ENCODE results near the gene UNC13B. TPM values are rescaled to one million over a fixed set of nuclear protein-coding genes. Genes with fewer than 3 reads are reported as not detected.

Gene UNC13B
- total and polyA plus RNA-seq, 5 donors from 2014 or later: 0.14 to 0.96 (median 0.20) TPM; not detected in 2

DNA sequence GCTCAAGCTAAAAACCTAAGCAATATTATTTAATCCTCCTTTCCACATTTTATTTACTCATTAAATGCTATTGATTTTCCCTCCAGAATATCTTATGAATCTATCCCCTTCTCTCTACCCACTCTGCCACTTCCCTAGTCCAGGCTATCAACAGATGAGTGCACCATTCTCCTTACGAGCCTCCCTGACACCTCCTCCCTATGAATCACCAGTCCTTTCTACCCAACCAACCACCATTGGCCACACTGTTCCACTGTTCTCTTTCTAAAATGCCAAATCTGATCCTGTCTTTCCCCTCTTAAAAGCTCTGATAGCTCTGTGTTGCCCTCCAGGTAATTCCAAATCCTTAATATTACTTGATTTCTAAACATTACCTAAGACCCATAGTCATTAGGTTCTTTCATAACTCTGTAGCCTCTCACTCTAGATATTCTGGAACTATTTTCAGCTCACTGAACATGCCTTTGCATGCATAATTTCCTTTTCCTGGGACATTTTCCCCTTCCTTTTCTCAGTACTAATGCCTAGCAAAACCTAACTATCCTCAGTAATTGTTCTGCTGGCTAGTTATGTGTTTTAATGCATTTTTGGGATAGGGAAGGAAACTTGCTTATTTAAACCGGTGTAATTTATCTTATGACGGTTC lies 126.3 kb downstream of the UNC13B start:
- H3K36me3 ChIP-seq (ENCODE audit: control insufficient read depth, insufficient read depth, low read length): no peaks in the 10 kb centered on the region
- DNase-seq (no peak), ATAC-seq (ENCODE audit: low read depth in 2 of 2) (no peak)
- Mint-ChIP-seq H3K4me1 (no peaks in the 10 kb centered on the region), H3K27me3 (peaks cover 32% of the 10 kb centered on the region), H3K27ac (no peak overlapping the region), H3K4me3 (no peak overlapping the region), H3K9me3 (peaks cover 0 to 2% (median 0%) of the 10 kb centered on the region in 7 donors), H3K36me3 (no peaks in the 10 kb centered on the region)
- no peak overlapping the region for H3K4me3 ChIP-seq (ENCODE audit: low read depth, low read length)
- H3K4me1 ChIP-seq (ENCODE audit: control insufficient read depth, insufficient read depth, low read length, poor library complexity, severe bottlenecking): no peaks in the 10 kb centered on the region
- no peaks in the 10 kb centered on the region for H3K9me3 ChIP-seq (ENCODE audit: control insufficient read depth in 2 of 2, low read length in 2 of 2)
- peaks cover 9% of the 10 kb centered on the region for H3K27me3 ChIP-seq (ENCODE audit: control insufficient read depth, insufficient read depth, low read length)
- H3K27ac ChIP-seq (ENCODE audit: insufficient read depth, low read length, poor library complexity, severe bottlenecking): no peak overlapping the region

DNA sequence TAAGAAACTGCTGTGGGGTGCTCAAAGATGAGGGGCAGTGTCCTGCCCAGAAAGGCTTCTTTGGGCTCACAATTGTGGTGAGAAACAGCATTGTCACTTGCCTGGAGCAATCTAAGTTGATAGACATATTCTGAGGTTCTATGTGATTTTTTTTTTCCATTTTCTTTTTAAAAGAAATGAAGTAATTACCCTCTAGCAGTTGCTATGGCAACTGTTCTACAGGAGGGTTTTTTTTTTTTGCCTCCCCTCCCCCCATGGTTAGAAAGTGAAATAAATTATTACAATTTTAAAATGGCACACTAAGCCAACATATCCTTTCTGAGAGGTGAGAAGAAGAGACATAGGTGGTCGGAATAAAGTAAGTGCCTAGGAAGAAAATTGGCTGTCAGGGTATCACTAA lies 127.0 kb downstream of the UNC13B start:
- H3K36me3 ChIP-seq (ENCODE audit: control insufficient read depth, insufficient read depth, low read length): no peaks in the 10 kb centered on the region
- ATAC-seq (ENCODE audit: low read depth in 2 of 2) (no peak), DNase-seq (no peak)
- peaks cover 9% of the 10 kb centered on the region for H3K27me3 ChIP-seq (ENCODE audit: control insufficient read depth, insufficient read depth, low read length)
- H3K4me3 ChIP-seq (ENCODE audit: low read depth, low read length): no peak overlapping the region
- H3K27ac ChIP-seq (ENCODE audit: insufficient read depth, low read length, poor library complexity, severe bottlenecking): no peak overlapping the region
- no peak overlapping the region for H3K27ac Mint-ChIP-seq
- H3K9me3 ChIP-seq (ENCODE audit: control insufficient read depth in 2 of 2, low read length in 2 of 2): no peaks in the 10 kb centered on the region
- H3K4me1 Mint-ChIP-seq: no peaks in the 10 kb centered on the region
- no peak overlapping the region for H3K4me3 Mint-ChIP-seq
- no peaks in the 10 kb centered on the region for H3K4me1 ChIP-seq (ENCODE audit: control insufficient read depth, insufficient read depth, low read length, poor library complexity, severe bottlenecking)
- H3K9me3 Mint-ChIP-seq: peaks cover 0 to 2% (median 0%) of the 10 kb centered on the region in 7 donors
- H3K36me3 Mint-ChIP-seq: no peaks in the 10 kb centered on the region
- peaks cover 30% of the 10 kb centered on the region for H3K27me3 Mint-ChIP-seq

DNA sequence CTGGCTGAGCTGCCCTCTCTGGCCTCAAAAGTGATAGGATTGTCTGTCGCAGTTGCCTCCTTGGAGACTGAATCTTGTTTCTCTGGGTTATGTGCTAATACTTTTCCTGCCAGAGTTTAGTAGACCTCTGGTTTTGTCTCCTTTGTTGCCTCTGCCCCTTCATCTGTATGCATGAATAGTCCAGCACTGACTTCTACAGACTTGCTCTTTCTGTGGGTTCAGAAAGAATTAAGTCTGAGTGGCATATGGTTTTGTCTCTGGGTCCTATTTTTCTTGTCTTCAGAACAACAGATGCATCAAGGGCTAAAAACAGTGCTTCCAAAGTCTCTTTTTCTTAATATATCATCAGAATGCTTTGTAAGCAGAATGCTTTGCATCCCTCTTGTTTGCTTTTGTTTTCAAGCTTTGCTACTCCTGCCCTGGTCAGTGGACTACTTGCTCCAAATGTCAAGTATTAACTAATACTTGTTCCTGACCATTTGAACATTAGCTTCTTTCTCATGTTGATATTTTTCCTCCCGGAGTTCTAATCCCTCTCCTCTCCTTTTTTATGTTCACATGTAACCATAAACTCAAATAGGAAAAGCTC lies 131.7 kb downstream of the UNC13B start:
- H3K9me3 Mint-ChIP-seq: no peaks in the 10 kb centered on the region
- H3K36me3 ChIP-seq (ENCODE audit: control insufficient read depth, insufficient read depth, low read length): no peaks in the 10 kb centered on the region
- peaks cover 7% of the 10 kb centered on the region for H3K27me3 ChIP-seq (ENCODE audit: control insufficient read depth, insufficient read depth, low read length)
- H3K27ac Mint-ChIP-seq: no peak overlapping the region
- ATAC-seq (ENCODE audit: low read depth in 2 of 2) (no peak), DNase-seq (no peak)
- no peaks in the 10 kb centered on the region for H3K36me3 Mint-ChIP-seq
- H3K27me3 Mint-ChIP-seq: peaks cover 20% of the 10 kb centered on the region
- no peaks in the 10 kb centered on the region for H3K9me3 ChIP-seq (ENCODE audit: control insufficient read depth in 2 of 2, low read length in 2 of 2)
- no peak overlapping the region for H3K4me3 ChIP-seq (ENCODE audit: low read depth, low read length)
- no peak overlapping the region for H3K4me3 Mint-ChIP-seq
- H3K27ac ChIP-seq (ENCODE audit: insufficient read depth, low read length, poor library complexity, severe bottlenecking): no peak overlapping the region
- no peaks in the 10 kb centered on the region for H3K4me1 ChIP-seq (ENCODE audit: control insufficient read depth, insufficient read depth, low read length, poor library complexity, severe bottlenecking)
- no peaks in the 10 kb centered on the region for H3K4me1 Mint-ChIP-seq

DNA sequence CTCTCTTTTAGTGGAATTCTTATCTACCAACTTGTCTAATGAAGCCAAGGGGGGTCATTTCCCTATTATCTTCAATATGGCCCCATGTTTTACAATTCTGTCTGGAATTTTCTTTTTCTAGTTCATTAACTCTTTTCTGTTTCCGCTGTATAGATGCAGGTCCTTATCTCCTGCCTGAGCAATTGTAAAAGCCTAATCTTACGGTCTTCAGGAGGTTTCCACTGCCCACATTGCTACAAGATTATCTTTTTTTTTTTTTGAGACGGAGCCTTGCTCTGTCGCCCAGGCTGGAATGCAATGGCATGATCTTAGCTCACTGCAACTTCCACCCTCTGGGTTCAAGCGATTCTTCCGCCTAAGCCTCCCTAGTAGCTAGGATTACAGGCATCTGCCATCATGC lies 132.3 kb downstream of the UNC13B start:
- Mint-ChIP-seq H3K4me3 (no peak overlapping the region), H3K27ac (no peak overlapping the region), H3K27me3 (peaks cover 18% of the 10 kb centered on the region), H3K9me3 (peaks cover 0 to 3% (median 0%) of the 10 kb centered on the region in 7 donors), H3K4me1 (no peaks in the 10 kb centered on the region), H3K36me3 (no peaks in the 10 kb centered on the region)
- H3K9me3 ChIP-seq (ENCODE audit: control insufficient read depth in 2 of 2, low read length in 2 of 2): no peaks in the 10 kb centered on the region
- no peaks in the 10 kb centered on the region for H3K4me1 ChIP-seq (ENCODE audit: control insufficient read depth, insufficient read depth, low read length, poor library complexity, severe bottlenecking)
- ATAC-seq (ENCODE audit: low read depth in 2 of 2) (no peak), DNase-seq (no peak)
- no peak overlapping the region for H3K27ac ChIP-seq (ENCODE audit: insufficient read depth, low read length, poor library complexity, severe bottlenecking)
- peaks cover 6% of the 10 kb centered on the region for H3K27me3 ChIP-seq (ENCODE audit: control insufficient read depth, insufficient read depth, low read length)
- no peaks in the 10 kb centered on the region for H3K36me3 ChIP-seq (ENCODE audit: control insufficient read depth, insufficient read depth, low read length)
- no peak overlapping the region for H3K4me3 ChIP-seq (ENCODE audit: low read depth, low read length)

DNA sequence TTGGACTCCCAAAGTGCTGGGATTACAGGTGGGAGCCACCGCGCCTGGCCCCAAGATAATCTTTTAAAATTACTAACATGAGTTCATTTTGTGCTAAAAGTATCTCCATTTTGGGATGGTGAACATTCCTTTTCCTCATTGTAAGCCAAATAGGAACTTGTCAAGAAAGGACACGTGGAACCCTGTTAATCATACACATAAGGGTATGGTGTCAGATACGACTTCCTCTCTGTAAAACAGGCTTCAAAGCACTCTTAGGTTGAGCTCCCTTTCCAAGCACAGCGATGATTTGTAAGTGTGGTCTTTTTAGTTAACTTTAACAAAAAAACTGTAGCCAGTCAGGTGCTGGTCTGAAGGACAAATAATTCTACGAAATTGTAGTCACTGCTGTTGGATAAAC lies 132.7 kb downstream of the UNC13B start:
- H3K9me3 Mint-ChIP-seq: peaks cover 0 to 3% (median 0%) of the 10 kb centered on the region in 7 donors
- H3K27me3 Mint-ChIP-seq: peaks cover 14% of the 10 kb centered on the region
- H3K4me3 Mint-ChIP-seq: no peak overlapping the region
- H3K4me1 Mint-ChIP-seq: no peaks in the 10 kb centered on the region
- no peaks in the 10 kb centered on the region for H3K4me1 ChIP-seq (ENCODE audit: control insufficient read depth, insufficient read depth, low read length, poor library complexity, severe bottlenecking)
- H3K27ac ChIP-seq (ENCODE audit: insufficient read depth, low read length, poor library complexity, severe bottlenecking): no peak overlapping the region
- no peak for DNase-seq
- H3K9me3 ChIP-seq (ENCODE audit: control insufficient read depth in 2 of 2, low read length in 2 of 2): no peaks in the 10 kb centered on the region
- H3K4me3 ChIP-seq (ENCODE audit: low read depth, low read length): no peak overlapping the region
- ATAC-seq (ENCODE audit: low read depth in 2 of 2): no peak
- H3K27ac Mint-ChIP-seq: no peak overlapping the region
- H3K36me3 ChIP-seq (ENCODE audit: control insufficient read depth, insufficient read depth, low read length): no peaks in the 10 kb centered on the region
- no peaks in the 10 kb centered on the region for H3K36me3 Mint-ChIP-seq
- peaks cover 6% of the 10 kb centered on the region for H3K27me3 ChIP-seq (ENCODE audit: control insufficient read depth, insufficient read depth, low read length)

DNA sequence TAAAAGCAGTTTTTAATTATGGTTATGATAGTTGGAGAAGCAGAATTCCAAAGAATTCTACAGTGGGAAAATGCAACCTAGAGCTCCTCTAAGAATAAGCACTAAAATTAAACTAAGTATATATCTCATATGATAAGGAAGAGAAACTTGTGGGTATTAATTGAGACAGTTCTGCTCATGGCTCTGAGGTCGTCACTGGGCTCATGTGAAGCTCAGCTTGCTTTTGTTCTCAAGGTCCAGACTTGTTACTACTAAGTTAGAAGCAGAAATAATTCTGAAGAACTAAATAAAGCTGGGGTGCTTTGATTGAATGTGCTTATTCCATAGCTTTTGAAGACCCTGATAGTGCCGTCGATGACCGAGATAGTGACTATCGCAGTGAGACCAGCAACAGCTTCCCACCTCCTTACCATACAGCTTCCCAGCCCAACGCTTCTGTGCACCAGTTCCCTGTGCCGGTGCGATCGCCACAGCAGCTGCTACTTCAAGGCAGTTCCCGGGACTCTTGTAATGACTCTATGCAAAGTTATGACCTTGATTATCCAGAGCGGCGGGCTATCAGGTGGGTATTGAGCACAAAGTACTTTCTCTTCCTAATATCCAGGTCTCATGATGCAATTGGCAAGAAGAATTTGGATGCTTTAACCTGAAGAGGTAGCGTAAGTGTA lies 133.7 kb downstream of the UNC13B start:
- Histone ChIP-seq H3K4me3 (ENCODE audit: low read depth, low read length) (no peak overlapping the region), H3K27me3 (ENCODE audit: control insufficient read depth, insufficient read depth, low read length) (peaks cover 8% of the 10 kb centered on the region), H3K4me1 (ENCODE audit: control insufficient read depth, insufficient read depth, low read length, poor library complexity, severe bottlenecking) (no peaks in the 10 kb centered on the region), H3K36me3 (ENCODE audit: control insufficient read depth, insufficient read depth, low read length) (no peaks in the 10 kb centered on the region), H3K9me3 (ENCODE audit: control insufficient read depth in 2 of 2, low read length in 2 of 2) (no peaks in the 10 kb centered on the region), H3K27ac (ENCODE audit: insufficient read depth, low read length, poor library complexity, severe bottlenecking) (no peak overlapping the region)
- no peak for DNase-seq
- H3K36me3 Mint-ChIP-seq: no peaks in the 10 kb centered on the region
- H3K4me1 Mint-ChIP-seq: no peaks in the 10 kb centered on the region
- peaks cover 0 to 6% (median 0%) of the 10 kb centered on the region in 7 donors for H3K9me3 Mint-ChIP-seq
- H3K27me3 Mint-ChIP-seq: peaks cover 19% of the 10 kb centered on the region
- H3K4me3 Mint-ChIP-seq: no peak overlapping the region
- no peak overlapping the region for H3K27ac Mint-ChIP-seq
- no peak for ATAC-seq (ENCODE audit: low read depth in 2 of 2)

DNA sequence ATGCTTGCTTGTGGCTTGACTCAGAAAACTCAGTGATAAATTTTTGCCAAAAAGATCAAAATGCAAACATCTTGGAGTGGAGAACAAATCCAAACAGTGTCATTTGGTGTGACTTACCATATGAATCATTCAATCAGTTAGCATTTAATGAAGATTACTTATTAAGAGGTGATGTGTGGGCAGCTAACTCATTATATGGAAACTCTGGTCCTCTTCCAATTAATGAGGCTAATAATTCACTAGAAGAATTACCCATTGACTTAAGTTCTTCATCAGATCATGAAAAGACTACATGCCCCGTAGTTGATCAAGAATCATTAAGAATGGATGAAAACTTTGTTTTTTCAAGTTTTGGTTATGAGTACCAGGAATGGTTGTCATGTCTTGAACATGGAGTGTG lies 141.8 kb downstream of the UNC13B start:
- Histone ChIP-seq H3K27me3 (ENCODE audit: control insufficient read depth, insufficient read depth, low read length) (peaks cover 26% of the 10 kb centered on the region), H3K4me1 (ENCODE audit: control insufficient read depth, insufficient read depth, low read length, poor library complexity, severe bottlenecking) (no peaks in the 10 kb centered on the region), H3K9me3 (ENCODE audit: control insufficient read depth in 2 of 2, low read length in 2 of 2) (no peaks in the 10 kb centered on the region), H3K27ac (ENCODE audit: insufficient read depth, low read length, poor library complexity, severe bottlenecking) (no peak overlapping the region), H3K4me3 (ENCODE audit: low read depth, low read length) (no peak overlapping the region), H3K36me3 (ENCODE audit: control insufficient read depth, insufficient read depth, low read length) (no peaks in the 10 kb centered on the region)
- Mint-ChIP-seq H3K9me3 (peaks cover 0 to 6% (median 0%) of the 10 kb centered on the region in 7 donors), H3K27me3 (peaks cover 29% of the 10 kb centered on the region), H3K36me3 (no peaks in the 10 kb centered on the region), H3K27ac (no peak overlapping the region), H3K4me1 (no peaks in the 10 kb centered on the region), H3K4me3 (no peak overlapping the region)
- DNase-seq: no peak
- ATAC-seq (ENCODE audit: low read depth in 2 of 2): no peak

All from CD4-positive, CD25-positive, alpha-beta regulatory T cell (primary cell).